Activated CD4-positive, alpha-beta T cell treated with anti-CD3 and anti-CD28 coated beads for 48 hours (primary cell): ENCODE data around the gene TNIK.
"Not testable (repeated sequence)": the region's sequence is repeated elsewhere in the genome, so short reads cannot be mapped to it uniquely, and the experiment has no call there.

Source experiments
- DNase-seq: peaks from one replicate; pipeline ENCODE4 v3.0.0-alpha.2; 2020

The TNIK gene

GRCh38 chr3:171155122-171155700 lies 305.0 kb downstream of the TNIK start:
- DNase-seq: no peak

GRCh38 chr3:171150945-171151344 lies 309.3 kb downstream of the TNIK start:
- no peak for DNase-seq

GRCh38 chr3:171149526-171150116 lies 310.6 kb downstream of the TNIK start:
- no peak for DNase-seq

GRCh38 chr3:171145798-171146197 lies 314.4 kb downstream of the TNIK start:
- no peak for DNase-seq

- DNase-seq: no peak
These were observed 317.2 kb downstream of the TNIK start for GRCh38 chr3:171142985-171143384.

GRCh38 chr3:171140246-171140645 lies 320.0 kb downstream of the TNIK start:
- no peak for DNase-seq

- DNase-seq: no peak
These were observed 322.2 kb downstream of the TNIK start for GRCh38 chr3:171138027-171138426.

- DNase-seq: no peak
These were observed 324.7 kb downstream of the TNIK start for GRCh38 chr3:171135549-171135948.

- no peak for DNase-seq
These were observed 326.2 kb downstream of the TNIK start for GRCh38 chr3:171133796-171134569.

- DNase-seq: no peak
These were observed 326.9 kb downstream of the TNIK start for GRCh38 chr3:171133337-171133736.

- DNase-seq: no peak
These were observed 327.3 kb downstream of the TNIK start for GRCh38 chr3:171132873-171133272.

GRCh38 chr3:171129827-171130226 lies 330.4 kb downstream of the TNIK start:
- no peak for DNase-seq

- DNase-seq: no peak
These were observed 332.6 kb downstream of the TNIK start for GRCh38 chr3:171127611-171128010.

- DNase-seq: no peak
These were observed 333.6 kb downstream of the TNIK start for GRCh38 chr3:171126478-171127209.

- DNase-seq: no peak
These were observed 335.2 kb downstream of the TNIK start for GRCh38 chr3:171125010-171125409.

GRCh38 chr3:171123915-171124314 lies 336.3 kb downstream of the TNIK start:
- DNase-seq: no peak

- DNase-seq: no peak
These were observed 337.3 kb downstream of the TNIK start for GRCh38 chr3:171122861-171123260.

GRCh38 chr3:171122240-171122639 lies 338.0 kb downstream of the TNIK start:
- DNase-seq: no peak

GRCh38 chr3:171121801-171122200 lies 338.4 kb downstream of the TNIK start:
- DNase-seq: no peak

GRCh38 chr3:171119402-171119801 lies 340.8 kb downstream of the TNIK start:
- DNase-seq: not testable (repeated sequence)

GRCh38 chr3:171118993-171119392 lies 341.2 kb downstream of the TNIK start:
- DNase-seq: not testable (repeated sequence)

GRCh38 chr3:171116824-171117395 lies 343.3 kb downstream of the TNIK start:
- DNase-seq: no peak

GRCh38 chr3:171116365-171116764 lies 343.8 kb downstream of the TNIK start:
- DNase-seq: no peak
